ENCODE data around the gene KL.

KL gene

GRCh38 chr13:32984857-32985626, 31.2 kb upstream of the KL start:
- no peaks in the 10 kb centered on the region for H4K20me1 ChIP-seq (ENCODE audit: insufficient read depth, low read length)
- H3K4me2 ChIP-seq (ENCODE audit: insufficient read depth, low read length), result no peak overlapping the region
- no peak for ATAC-seq (ENCODE audit: insufficient read depth, low read depth)
- H3K4me1 ChIP-seq (ENCODE audit: insufficient read depth, low read length), result no peaks in the 10 kb centered on the region
- no peak overlapping the region for H3K9ac ChIP-seq (ENCODE audit: low read depth, low read length)
- no peaks in the 10 kb centered on the region for H3K36me3 ChIP-seq (ENCODE audit: insufficient read depth, low read length)
- H3K27me3 ChIP-seq (ENCODE audit: insufficient read depth, low read length, poor library complexity), result no peaks in the 10 kb centered on the region
- H3K9me3 ChIP-seq (ENCODE audit: insufficient read depth, low read length, severe bottlenecking), result no peaks in the 10 kb centered on the region
- no peak overlapping the region for H3K4me3 ChIP-seq (ENCODE audit: low read depth in 1 of 2, low read length in 2 of 2)
- no peak overlapping the region for H2AFZ ChIP-seq (ENCODE audit: low read depth, low read length)
- H3K27ac ChIP-seq (ENCODE audit: low read length), result no peak overlapping the region
- DNase-seq, result no peak
- no peaks in the 10 kb centered on the region for H3K79me2 ChIP-seq (ENCODE audit: insufficient read depth, low read length)
- TF ChIP-seq CTCF (IDR thresholded peaks at IDR 0.05; ENCODE audit: borderline replicate concordance, extremely low read depth, low read length, poor library complexity, severe bottlenecking) (no peak), EZH2 (IDR thresholded peaks at IDR 0.05; ENCODE audit: borderline replicate concordance, low read depth, low read length, severe bottlenecking) (no peak)

GRCh38 chr13:32986552-32986951, 29.7 kb upstream of the KL start:
- H3K4me1 ChIP-seq (ENCODE audit: insufficient read depth, low read length), result no peaks in the 10 kb centered on the region
- no peak overlapping the region for H2AFZ ChIP-seq (ENCODE audit: low read depth, low read length)
- H3K4me3 ChIP-seq (ENCODE audit: low read depth in 1 of 2, low read length in 2 of 2), result no peak overlapping the region
- H3K36me3 ChIP-seq (ENCODE audit: insufficient read depth, low read length), result no peaks in the 10 kb centered on the region
- H4K20me1 ChIP-seq (ENCODE audit: insufficient read depth, low read length), result no peaks in the 10 kb centered on the region
- ATAC-seq (ENCODE audit: insufficient read depth, low read depth) (no peak), DNase-seq (no peak)
- no peak overlapping the region for H3K9ac ChIP-seq (ENCODE audit: low read depth, low read length)
- H3K79me2 ChIP-seq (ENCODE audit: insufficient read depth, low read length), result no peaks in the 10 kb centered on the region
- H3K9me3 ChIP-seq (ENCODE audit: insufficient read depth, low read length, severe bottlenecking), result no peaks in the 10 kb centered on the region
- H3K27ac ChIP-seq (ENCODE audit: low read length), result no peak overlapping the region
- H3K27me3 ChIP-seq (ENCODE audit: insufficient read depth, low read length, poor library complexity), result no peaks in the 10 kb centered on the region
- no peak for TF ChIP-seq EZH2 (IDR thresholded peaks at IDR 0.05; ENCODE audit: borderline replicate concordance, low read depth, low read length, severe bottlenecking)
- no peak for TF ChIP-seq CTCF (IDR thresholded peaks at IDR 0.05; ENCODE audit: borderline replicate concordance, extremely low read depth, low read length, poor library complexity, severe bottlenecking)
- no peak overlapping the region for H3K4me2 ChIP-seq (ENCODE audit: insufficient read depth, low read length)

GRCh38 chr13:32987462-32987861, 28.8 kb upstream of the KL start:
- Histone ChIP-seq H3K27ac (ENCODE audit: low read length) (no peak overlapping the region), H4K20me1 (ENCODE audit: insufficient read depth, low read length) (no peaks in the 10 kb centered on the region), H3K4me1 (ENCODE audit: insufficient read depth, low read length) (no peaks in the 10 kb centered on the region), H3K79me2 (ENCODE audit: insufficient read depth, low read length) (no peaks in the 10 kb centered on the region), H2AFZ (ENCODE audit: low read depth, low read length) (no peak overlapping the region), H3K9ac (ENCODE audit: low read depth, low read length) (no peak overlapping the region), H3K9me3 (ENCODE audit: insufficient read depth, low read length, severe bottlenecking) (no peaks in the 10 kb centered on the region), H3K4me3 (ENCODE audit: low read depth in 1 of 2, low read length in 2 of 2) (no peak overlapping the region), H3K4me2 (ENCODE audit: insufficient read depth, low read length) (no peak overlapping the region), H3K27me3 (ENCODE audit: insufficient read depth, low read length, poor library complexity) (no peaks in the 10 kb centered on the region), H3K36me3 (ENCODE audit: insufficient read depth, low read length) (no peaks in the 10 kb centered on the region)
- ATAC-seq (ENCODE audit: insufficient read depth, low read depth), result no peak
- no peak for TF ChIP-seq EZH2 (IDR thresholded peaks at IDR 0.05; ENCODE audit: borderline replicate concordance, low read depth, low read length, severe bottlenecking)
- no peak for TF ChIP-seq CTCF (IDR thresholded peaks at IDR 0.05; ENCODE audit: borderline replicate concordance, extremely low read depth, low read length, poor library complexity, severe bottlenecking)
- no peak for DNase-seq
